Activated naive CD8-positive, alpha-beta T cell (primary cell): Measurements from ENCODE around the gene RASSF7.

Experiments
- H3K27ac Mint-ChIP-seq: one replicate; pipeline ENCODE4 v1.8.0; 2021; ENCODE audit warnings: mixed read lengths
- H3K27me3 Mint-ChIP-seq: one replicate; pipeline ENCODE4 v1.8.0; 2021; ENCODE audit warnings: mixed read lengths
- H3K36me3 Mint-ChIP-seq: one replicate; pipeline ENCODE4 v1.8.0; 2021; ENCODE audit warnings: mixed read lengths
- H3K4me1 Mint-ChIP-seq: one replicate; pipeline ENCODE4 v1.8.0; 2021; ENCODE audit warnings: low read depth, mixed read lengths
- H3K4me3 Mint-ChIP-seq: one replicate; pipeline ENCODE4 v1.8.0; 2021; ENCODE audit warnings: mild to moderate bottlenecking, mixed read lengths
- H3K9me3 Mint-ChIP-seq: one replicate; pipeline ENCODE4 v1.8.0; 2021; ENCODE audit warnings: low read depth, mixed read lengths

Gene RASSF7

GRCh38 chr11:577611-577894, 16.8 kb downstream of the RASSF7 start:
- peak overlapping the region; percentile 93 for H3K4me3 Mint-ChIP-seq
- H3K27ac Mint-ChIP-seq, result peak overlapping the region; percentile 81
- peaks cover 50% of the 10 kb centered on the region for H3K4me1 Mint-ChIP-seq
- no peaks in the 10 kb centered on the region for H3K36me3 Mint-ChIP-seq
- H3K27me3 Mint-ChIP-seq, result no peaks in the 10 kb centered on the region
- no peaks in the 10 kb centered on the region for H3K9me3 Mint-ChIP-seq

GRCh38 chr11:578276-579035, 17.7 kb downstream of the RASSF7 start:
- Mint-ChIP-seq H3K36me3 (no peaks in the 10 kb centered on the region), H3K27me3 (no peaks in the 10 kb centered on the region), H3K27ac (peak overlapping the region; percentile 28), H3K4me1 (peaks cover 50% of the 10 kb centered on the region), H3K4me3 (peak overlapping the region; percentile 93), H3K9me3 (no peaks in the 10 kb centered on the region)

DNA sequence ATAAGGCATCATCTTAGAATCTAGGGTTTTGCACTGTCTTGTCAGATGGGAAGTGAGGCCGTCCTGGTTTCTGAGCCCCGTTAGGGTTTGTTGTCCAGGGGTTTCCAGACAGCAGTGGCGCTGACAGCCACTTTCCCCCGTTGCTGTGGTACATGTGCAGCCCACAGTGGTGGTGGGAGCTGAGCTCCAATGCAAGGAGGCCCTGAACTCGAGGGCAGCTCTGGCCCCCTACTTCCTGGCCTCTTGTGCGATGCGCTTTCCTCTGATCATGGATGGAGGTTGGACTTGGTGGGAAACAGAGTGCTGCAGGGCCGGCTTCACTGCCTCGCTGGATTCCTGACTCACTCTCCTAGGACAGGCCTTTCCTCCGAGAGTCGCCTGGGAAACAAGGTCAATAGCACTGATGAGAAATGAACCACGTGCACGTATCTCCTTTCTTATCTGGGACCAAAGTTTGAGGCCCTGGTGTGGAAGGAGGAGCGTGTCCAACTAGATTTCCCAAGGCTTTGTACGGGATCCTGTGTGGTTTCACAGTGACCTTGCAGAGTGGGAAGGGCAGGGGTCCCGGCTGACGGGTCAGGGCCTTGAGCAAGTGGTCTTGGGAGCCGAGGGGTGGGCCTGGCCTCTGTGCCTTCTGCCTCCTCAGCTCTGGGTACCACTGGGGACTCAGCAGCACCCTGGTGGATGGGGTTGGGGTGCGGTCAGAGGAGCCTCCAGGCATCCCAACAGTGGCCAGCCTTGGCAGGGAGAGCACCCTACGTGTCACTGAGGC, 19.2 kb downstream of the RASSF7 start:
- Mint-ChIP-seq H3K9me3 (no peaks in the 10 kb centered on the region), H3K4me1 (peaks cover 40% of the 10 kb centered on the region), H3K27me3 (no peaks in the 10 kb centered on the region), H3K36me3 (no peaks in the 10 kb centered on the region), H3K4me3 (peak overlapping the region; percentile 70), H3K27ac (no peak overlapping the region)

- no peak overlapping the region for H3K4me3 Mint-ChIP-seq
- H3K9me3 Mint-ChIP-seq, result no peaks in the 10 kb centered on the region
- peaks cover 42% of the 10 kb centered on the region for H3K4me1 Mint-ChIP-seq
- no peaks in the 10 kb centered on the region for H3K36me3 Mint-ChIP-seq
- no peaks in the 10 kb centered on the region for H3K27me3 Mint-ChIP-seq
- no peak overlapping the region for H3K27ac Mint-ChIP-seq
Observed at GRCh38 chr11:581342-581741, 20.6 kb downstream of the RASSF7 start.

GRCh38 chr11:581752-582151, 21.0 kb downstream of the RASSF7 start:
- Mint-ChIP-seq H3K9me3 (no peaks in the 10 kb centered on the region), H3K27me3 (no peaks in the 10 kb centered on the region), H3K36me3 (no peaks in the 10 kb centered on the region), H3K27ac (no peak overlapping the region), H3K4me3 (no peak overlapping the region), H3K4me1 (peaks cover 45% of the 10 kb centered on the region)

- Mint-ChIP-seq H3K4me3 (no peak overlapping the region), H3K27me3 (no peaks in the 10 kb centered on the region), H3K36me3 (peaks cover 2% of the 10 kb centered on the region), H3K4me1 (peaks cover 40% of the 10 kb centered on the region), H3K27ac (no peak overlapping the region), H3K9me3 (no peaks in the 10 kb centered on the region)
Observed at GRCh38 chr11:584287-584686, 23.5 kb downstream of the RASSF7 start.

- H3K27ac Mint-ChIP-seq, result peak overlapping the region; percentile 70
- peak overlapping the region; percentile 13 for H3K4me3 Mint-ChIP-seq
- H3K4me1 Mint-ChIP-seq, result peaks cover 28% of the 10 kb centered on the region
- no peaks in the 10 kb centered on the region for H3K9me3 Mint-ChIP-seq
- H3K36me3 Mint-ChIP-seq, result peaks cover 2% of the 10 kb centered on the region
- no peaks in the 10 kb centered on the region for H3K27me3 Mint-ChIP-seq
Observed at GRCh38 chr11:586376-587316, 25.9 kb downstream of the RASSF7 start.

DNA sequence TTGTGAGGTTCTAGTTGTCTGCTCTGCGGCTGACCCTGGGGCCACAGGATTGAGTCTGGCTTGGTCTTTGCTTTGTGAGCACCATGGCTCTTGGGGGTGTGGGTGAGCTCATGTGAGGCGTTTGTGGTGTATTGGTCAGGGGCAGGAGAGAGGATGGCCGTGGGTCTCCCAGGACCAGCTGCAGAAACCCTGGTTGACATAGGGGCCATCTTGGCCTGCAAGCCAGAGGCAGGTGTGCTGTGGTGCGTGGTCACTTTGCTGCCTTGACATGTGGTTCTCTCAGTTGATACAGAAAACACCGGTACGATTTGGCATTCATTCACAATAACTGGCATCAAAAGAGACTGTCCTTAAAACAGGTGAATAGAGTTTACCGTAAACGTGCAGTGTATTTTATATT, 26.8 kb downstream of the RASSF7 start:
- H3K27ac Mint-ChIP-seq, result peak overlapping the region; percentile 98
- peaks cover 5% of the 10 kb centered on the region for H3K36me3 Mint-ChIP-seq
- peak overlapping the region; percentile 85 for H3K4me3 Mint-ChIP-seq
- peaks cover 28% of the 10 kb centered on the region for H3K4me1 Mint-ChIP-seq
- no peaks in the 10 kb centered on the region for H3K27me3 Mint-ChIP-seq
- no peaks in the 10 kb centered on the region for H3K9me3 Mint-ChIP-seq

DNA sequence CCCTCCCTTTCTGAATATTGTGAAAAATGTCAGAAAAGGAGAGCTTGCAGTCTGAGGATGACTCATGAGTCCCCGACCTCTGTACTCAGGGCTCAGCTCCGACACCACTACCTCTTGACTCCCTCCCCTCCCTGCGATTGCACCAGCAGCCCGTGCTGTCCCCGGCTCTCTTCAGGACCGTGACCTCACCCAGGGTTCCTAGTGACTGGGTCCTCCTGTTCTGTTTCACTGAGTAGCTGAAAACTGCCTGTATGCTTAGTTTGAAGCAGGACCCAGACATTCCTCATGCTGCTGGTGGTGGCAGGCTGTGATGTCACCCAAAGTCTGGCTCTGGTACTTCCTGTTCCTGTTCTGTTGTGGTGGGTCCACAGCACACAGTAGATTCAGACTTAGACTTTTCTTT, 27.2 kb downstream of the RASSF7 start:
- Mint-ChIP-seq H3K36me3 (peaks cover 5% of the 10 kb centered on the region), H3K27ac (peak overlapping the region; percentile 98), H3K9me3 (no peaks in the 10 kb centered on the region), H3K27me3 (no peaks in the 10 kb centered on the region), H3K4me3 (peak overlapping the region; percentile 85), H3K4me1 (peaks cover 28% of the 10 kb centered on the region)

DNA sequence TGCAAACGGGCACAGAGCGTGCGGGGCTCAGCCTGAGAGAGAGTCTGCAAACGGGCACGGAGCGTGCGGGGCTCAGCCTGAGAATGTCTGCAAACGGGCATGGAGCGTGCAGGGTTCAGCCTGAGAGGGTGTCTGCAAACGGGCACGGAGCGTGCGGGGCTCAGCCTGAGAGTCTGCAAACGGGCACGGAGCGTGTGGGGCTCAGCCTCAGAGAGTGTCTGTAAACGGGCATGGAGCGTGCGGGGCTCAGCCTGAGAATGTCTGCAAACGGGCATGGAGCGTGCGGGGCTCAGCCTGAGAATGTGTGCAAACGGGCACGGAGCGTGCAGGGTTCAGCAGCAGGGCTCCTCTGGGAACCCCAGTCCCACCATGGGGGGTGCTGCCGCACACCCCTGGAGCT, 29.0 kb downstream of the RASSF7 start:
- Mint-ChIP-seq H3K4me3 (peak overlapping the region; percentile 23), H3K27ac (peak overlapping the region; percentile 34), H3K27me3 (no peaks in the 10 kb centered on the region), H3K9me3 (no peaks in the 10 kb centered on the region), H3K4me1 (peaks cover 28% of the 10 kb centered on the region), H3K36me3 (peaks cover 5% of the 10 kb centered on the region)

GRCh38 chr11:590997-591396, 30.2 kb downstream of the RASSF7 start:
- H3K4me3 Mint-ChIP-seq, result no peak overlapping the region
- no peak overlapping the region for H3K27ac Mint-ChIP-seq
- peaks cover 5% of the 10 kb centered on the region for H3K36me3 Mint-ChIP-seq
- no peaks in the 10 kb centered on the region for H3K27me3 Mint-ChIP-seq
- peaks cover 29% of the 10 kb centered on the region for H3K4me1 Mint-ChIP-seq
- H3K9me3 Mint-ChIP-seq, result no peaks in the 10 kb centered on the region

- Mint-ChIP-seq H3K27ac (no peak overlapping the region), H3K4me1 (peaks cover 25% of the 10 kb centered on the region), H3K27me3 (no peaks in the 10 kb centered on the region), H3K9me3 (no peaks in the 10 kb centered on the region), H3K36me3 (peaks cover 5% of the 10 kb centered on the region), H3K4me3 (no peak overlapping the region)
Observed at GRCh38 chr11:592501-592900, 31.7 kb downstream of the RASSF7 start.

GRCh38 chr11:592918-593317, 32.1 kb downstream of the RASSF7 start:
- Mint-ChIP-seq H3K4me3 (no peak overlapping the region), H3K36me3 (peaks cover 5% of the 10 kb centered on the region), H3K4me1 (peaks cover 21% of the 10 kb centered on the region), H3K9me3 (no peaks in the 10 kb centered on the region), H3K27me3 (no peaks in the 10 kb centered on the region), H3K27ac (no peak overlapping the region)

DNA sequence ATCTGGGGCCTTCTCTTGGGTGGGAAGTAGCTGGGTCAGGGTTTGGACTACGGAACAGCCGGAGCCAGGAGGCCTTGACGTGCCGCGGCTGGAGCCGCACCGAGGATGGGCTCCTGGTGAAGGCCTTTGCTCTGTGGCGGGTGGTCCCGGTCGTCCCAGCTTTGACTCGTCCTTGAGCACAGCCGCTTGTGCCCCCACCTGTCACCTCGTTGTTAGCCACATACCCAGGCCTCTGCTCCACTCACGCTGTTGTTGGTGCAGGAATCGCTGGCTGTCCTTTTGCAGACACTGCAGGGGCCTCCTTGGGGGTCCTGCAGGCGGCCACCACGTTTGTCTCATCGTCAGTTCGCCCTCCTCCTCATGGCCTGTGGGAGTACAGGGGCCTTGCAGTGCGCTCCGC, 32.6 kb downstream of the RASSF7 start:
- Mint-ChIP-seq H3K27ac (no peak overlapping the region), H3K4me3 (no peak overlapping the region), H3K4me1 (peaks cover 16% of the 10 kb centered on the region), H3K27me3 (no peaks in the 10 kb centered on the region), H3K9me3 (no peaks in the 10 kb centered on the region), H3K36me3 (peaks cover 5% of the 10 kb centered on the region)

- H3K27ac Mint-ChIP-seq, result no peak overlapping the region
- H3K27me3 Mint-ChIP-seq, result no peaks in the 10 kb centered on the region
- peaks cover 9% of the 10 kb centered on the region for H3K4me1 Mint-ChIP-seq
- H3K36me3 Mint-ChIP-seq, result peaks cover 3% of the 10 kb centered on the region
- no peak overlapping the region for H3K4me3 Mint-ChIP-seq
- H3K9me3 Mint-ChIP-seq, result no peaks in the 10 kb centered on the region
Observed at GRCh38 chr11:595400-595799, 34.6 kb downstream of the RASSF7 start.
